ENCODE measurements around the gene B4GALT6. TPM values are rescaled to one million over a fixed set of nuclear protein-coding genes. Genes with fewer than 3 reads are reported as not detected.

B4GALT6 gene
- total RNA-seq, 2 experiments from 2014 or later: 2.6 to 3.3 TPM

GRCh38 chr18:31598021-31598805 lies 86.2 kb downstream of the B4GALT6 start:
- no peak for DNase-seq
- H3K27me3 Mint-ChIP-seq: peaks cover 1% of the 10 kb centered on the region
- intact Hi-C loops (cut with micrococcal nuclease): no loop called here
- H3K9me3 Mint-ChIP-seq: no peaks in the 10 kb centered on the region
- H3K27ac Mint-ChIP-seq: no peak overlapping the region
- CTCF ChIA-PET: no interaction called here
- H3K36me3 Mint-ChIP-seq: no peaks in the 10 kb centered on the region
- H3K4me1 Mint-ChIP-seq (ENCODE audit: low read depth): no peaks in the 10 kb centered on the region
- POLR2A ChIA-PET: no interaction called here
- H3K4me3 Mint-ChIP-seq: no peak overlapping the region

GRCh38 chr18:31596081-31596872 lies 88.1 kb downstream of the B4GALT6 start:
- intact Hi-C loops (cut with micrococcal nuclease): no loop called here
- DNase-seq: no peak
- Mint-ChIP-seq H3K36me3 (no peaks in the 10 kb centered on the region), H3K4me3 (no peak overlapping the region), H3K27ac (no peak overlapping the region), H3K9me3 (no peaks in the 10 kb centered on the region), H3K27me3 (peaks cover 8% of the 10 kb centered on the region), H3K4me1 (ENCODE audit: low read depth) (no peaks in the 10 kb centered on the region)
- ChIA-PET CTCF (interaction anchor here (0.6 to 0.7 kb wide), 2 partner anchors 358 to 1104 kb away, joined by 3 read pairs; no protein-coding TSS in a partner anchor), POLR2A (no interaction called here)

- ChIA-PET POLR2A (no interaction called here), CTCF (no interaction called here)
- peaks cover 14% of the 10 kb centered on the region for H3K27me3 Mint-ChIP-seq
Measured at GRCh38 chr18:31595121-31595771, 89.1 kb downstream of the B4GALT6 start.

DNA sequence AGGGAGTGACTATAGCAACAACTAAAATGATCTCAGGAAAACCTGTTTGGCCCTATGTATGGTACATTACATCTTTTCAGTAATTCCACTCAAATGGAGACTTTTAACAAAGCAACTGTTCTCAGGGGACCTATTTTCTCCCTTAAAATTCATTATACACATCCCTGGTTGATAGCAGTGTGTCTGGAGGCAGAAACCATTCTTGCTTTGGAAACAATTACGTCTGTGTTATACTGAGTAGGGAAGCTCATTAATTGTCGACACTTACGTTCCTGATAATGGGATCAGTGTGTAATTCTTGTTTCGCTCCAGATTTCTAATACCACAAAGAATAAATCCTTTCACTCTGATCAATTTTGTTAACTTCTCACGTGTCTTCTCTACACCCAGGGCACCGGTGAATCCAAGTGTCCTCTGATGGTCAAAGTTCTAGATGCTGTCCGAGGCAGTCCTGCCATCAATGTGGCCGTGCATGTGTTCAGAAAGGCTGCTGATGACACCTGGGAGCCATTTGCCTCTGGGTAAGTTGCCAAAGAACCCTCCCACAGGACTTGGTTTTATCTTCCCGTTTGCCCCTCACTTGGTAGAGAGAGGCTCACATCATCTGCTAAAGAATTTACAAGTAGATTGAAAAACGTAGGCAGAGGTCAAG lies 91.7 kb downstream of the B4GALT6 start:
- H3K36me3 Mint-ChIP-seq: no peaks in the 10 kb centered on the region
- intact Hi-C loops (cut with micrococcal nuclease): no loop called here
- H3K9me3 Mint-ChIP-seq: no peaks in the 10 kb centered on the region
- H3K27me3 Mint-ChIP-seq: peaks cover 13% of the 10 kb centered on the region
- DNase-seq: no peak
- no peak overlapping the region for H3K4me3 Mint-ChIP-seq
- POLR2A ChIA-PET: no interaction called here
- H3K4me1 Mint-ChIP-seq (ENCODE audit: low read depth): no peaks in the 10 kb centered on the region
- CTCF ChIA-PET: no interaction called here
- no peak overlapping the region for H3K27ac Mint-ChIP-seq

More at GRCh38 chr18:31595121-31595771, 89.1 kb downstream of the B4GALT6 start:
- Mint-ChIP-seq H3K36me3 (no peaks in the 10 kb centered on the region), H3K4me3 (no peak overlapping the region), H3K27ac (no peak overlapping the region), H3K4me1 (ENCODE audit: low read depth) (no peaks in the 10 kb centered on the region), H3K9me3 (no peaks in the 10 kb centered on the region)
- intact Hi-C loops (cut with micrococcal nuclease): no loop called here
- DNase-seq: no peak

GRCh38 chr18:31591628-31592027 lies 92.8 kb downstream of the B4GALT6 start, which contains the start of gene TTR:
Gene TTR, plus strand, starts transcription at chr18:31591877. Its CDS starts 26 bp downstream, at chr18:31591903.
- H3K27ac Mint-ChIP-seq: no peak within 1 kb of the TSS
- no peaks in the 10 kb centered on the region for H3K36me3 Mint-ChIP-seq
- H3K4me3 Mint-ChIP-seq: no peak within 1 kb of the TSS
- H3K27me3 Mint-ChIP-seq: peaks cover 13% of the 10 kb centered on the region
- ChIA-PET POLR2A (no interaction called here), CTCF (no interaction called here)
- DNase-seq: no peak
- intact Hi-C loops (cut with micrococcal nuclease): no loop called here
- no peaks in the 10 kb centered on the region for H3K9me3 Mint-ChIP-seq
- H3K4me1 Mint-ChIP-seq (ENCODE audit: low read depth): no peaks in the 10 kb centered on the region

DNA sequence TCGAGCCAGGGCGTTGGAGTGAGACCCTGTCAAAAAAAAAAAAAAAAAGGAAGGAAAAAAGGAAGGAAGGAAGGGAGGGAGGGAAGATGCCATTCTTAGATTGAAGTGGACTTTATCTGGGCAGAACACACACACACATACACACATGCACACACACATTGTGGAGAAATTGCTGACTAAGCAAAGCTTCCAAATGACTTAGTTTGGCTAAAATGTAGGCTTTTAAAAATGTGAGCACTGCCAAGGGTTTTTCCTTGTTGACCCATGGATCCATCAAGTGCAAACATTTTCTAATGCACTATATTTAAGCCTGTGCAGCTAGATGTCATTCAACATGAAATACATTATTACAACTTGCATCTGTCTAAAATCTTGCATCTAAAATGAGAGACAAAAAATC lies 93.3 kb downstream of the B4GALT6 start:
- no peak for DNase-seq
- POLR2A ChIA-PET: no interaction called here
- H3K9me3 Mint-ChIP-seq: no peaks in the 10 kb centered on the region
- intact Hi-C loops (cut with micrococcal nuclease): no loop called here
- no peak overlapping the region for H3K27ac Mint-ChIP-seq
- H3K36me3 Mint-ChIP-seq: no peaks in the 10 kb centered on the region
- H3K27me3 Mint-ChIP-seq: peaks cover 13% of the 10 kb centered on the region
- CTCF ChIA-PET: no interaction called here
- H3K4me1 Mint-ChIP-seq (ENCODE audit: low read depth): no peaks in the 10 kb centered on the region
- H3K4me3 Mint-ChIP-seq: no peak overlapping the region

GRCh38 chr18:31590570-31590969 lies 93.8 kb downstream of the B4GALT6 start:
- no peak overlapping the region for H3K27ac Mint-ChIP-seq
- CTCF ChIA-PET: no interaction called here
- H3K9me3 Mint-ChIP-seq: no peaks in the 10 kb centered on the region
- H3K36me3 Mint-ChIP-seq: no peaks in the 10 kb centered on the region
- peaks cover 13% of the 10 kb centered on the region for H3K27me3 Mint-ChIP-seq
- intact Hi-C loops (cut with micrococcal nuclease): no loop called here
- DNase-seq: no peak
- POLR2A ChIA-PET: no interaction called here
- H3K4me1 Mint-ChIP-seq (ENCODE audit: low read depth): no peaks in the 10 kb centered on the region
- H3K4me3 Mint-ChIP-seq: no peak overlapping the region

- DNase-seq: no peak
- ChIA-PET CTCF (interaction anchor here (1.2 kb wide), 1 partner anchor 32 kb away, joined by 4 read pairs; no protein-coding TSS in a partner anchor), POLR2A (no interaction called here)
- no peaks in the 10 kb centered on the region for H3K4me1 Mint-ChIP-seq (ENCODE audit: low read depth)
- H3K4me3 Mint-ChIP-seq: no peak overlapping the region
- H3K36me3 Mint-ChIP-seq: no peaks in the 10 kb centered on the region
- intact Hi-C loops (cut with micrococcal nuclease): no loop called here
- no peaks in the 10 kb centered on the region for H3K9me3 Mint-ChIP-seq
- no peak overlapping the region for H3K27ac Mint-ChIP-seq
- peaks cover 9% of the 10 kb centered on the region for H3K27me3 Mint-ChIP-seq
Measured at GRCh38 chr18:31587529-31587928, 96.9 kb downstream of the B4GALT6 start.

GRCh38 chr18:31586616-31587015 lies 97.8 kb downstream of the B4GALT6 start:
- intact Hi-C loops (cut with micrococcal nuclease): no loop called here
- Mint-ChIP-seq H3K36me3 (no peaks in the 10 kb centered on the region), H3K4me3 (no peak overlapping the region), H3K27ac (no peak overlapping the region), H3K9me3 (no peaks in the 10 kb centered on the region), H3K27me3 (peaks cover 6% of the 10 kb centered on the region), H3K4me1 (ENCODE audit: low read depth) (no peaks in the 10 kb centered on the region)
- ChIA-PET CTCF (no interaction called here), POLR2A (no interaction called here)
- no peak for DNase-seq

GRCh38 chr18:31585991-31586390 lies 98.4 kb downstream of the B4GALT6 start:
- Mint-ChIP-seq H3K27ac (no peak overlapping the region), H3K9me3 (no peaks in the 10 kb centered on the region), H3K4me1 (ENCODE audit: low read depth) (no peaks in the 10 kb centered on the region), H3K27me3 (peaks cover 6% of the 10 kb centered on the region), H3K4me3 (no peak overlapping the region), H3K36me3 (no peaks in the 10 kb centered on the region)
- CTCF ChIA-PET: no interaction called here
- no peak for DNase-seq
- POLR2A ChIA-PET: no interaction called here
- intact Hi-C loops (cut with micrococcal nuclease): no loop called here

DNA sequence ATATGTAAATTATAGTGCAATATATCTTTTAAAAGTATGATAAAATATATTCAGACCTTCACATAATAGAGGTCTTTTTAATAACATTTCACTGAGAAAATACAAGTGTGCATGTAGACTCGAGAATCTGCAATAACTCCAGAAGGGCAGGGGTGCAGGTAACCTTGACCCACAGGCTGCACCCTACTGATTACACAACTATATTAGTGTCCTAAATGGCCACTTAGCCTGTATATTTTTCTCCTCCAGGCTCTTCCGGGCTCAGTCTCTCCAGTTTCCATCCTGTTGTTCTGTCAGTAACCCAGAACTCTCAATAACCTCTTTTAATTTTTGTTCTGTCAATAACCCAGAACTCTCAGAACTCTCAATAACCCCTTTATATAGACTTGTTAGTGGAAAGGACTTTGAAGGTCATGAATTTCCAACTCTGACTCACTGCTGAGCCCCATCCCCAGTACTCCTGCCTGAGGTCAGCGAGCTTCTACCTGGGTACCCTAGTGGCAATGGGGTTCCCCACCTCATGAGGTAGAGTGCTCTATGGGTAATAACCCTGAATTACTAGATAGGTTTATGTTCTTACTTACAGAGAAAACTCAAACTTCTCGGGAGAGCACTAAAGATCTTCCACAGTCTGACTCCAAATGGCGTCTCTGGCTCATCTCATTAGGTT lies 101.1 kb downstream of the B4GALT6 start:
- no peak overlapping the region for H3K27ac Mint-ChIP-seq
- H3K4me3 Mint-ChIP-seq: no peak overlapping the region
- intact Hi-C loops (cut with micrococcal nuclease): no loop called here
- H3K4me1 Mint-ChIP-seq (ENCODE audit: low read depth): no peaks in the 10 kb centered on the region
- ChIA-PET CTCF (no interaction called here), POLR2A (no interaction called here)
- DNase-seq: no peak
- no peaks in the 10 kb centered on the region for H3K27me3 Mint-ChIP-seq
- no peaks in the 10 kb centered on the region for H3K9me3 Mint-ChIP-seq
- no peaks in the 10 kb centered on the region for H3K36me3 Mint-ChIP-seq

Measured in activated CD4-positive, alpha-beta memory T cell treated with anti-CD3 and anti-CD28 coated beads for 36 hours (primary cell).